IgD-negative memory B cell (primary cell): ENCODE data around the gene ZNF410. TPM values are rescaled to one million over a fixed set of nuclear protein-coding genes. Genes with fewer than 3 reads are reported as not detected.
"Not testable (repeated sequence)": the region's sequence is repeated elsewhere in the genome, so short reads cannot be mapped to it uniquely, and the experiment has no call there.

Experiments
- H3K27ac Mint-ChIP-seq, 3 donors: one replicate each; pipeline ENCODE4 v1.8.0; 2020 to 2022; ENCODE audit warnings: mild to moderate bottlenecking in 3 of 3, mixed read lengths in 3 of 3, moderate library complexity in 1 of 3
- H3K27me3 Mint-ChIP-seq: one replicate; pipeline ENCODE4 v1.8.0; 2021; ENCODE audit warnings: mixed read lengths
- H3K36me3 Mint-ChIP-seq: one replicate; pipeline ENCODE4 v1.8.0; 2020; ENCODE audit warnings: mild to moderate bottlenecking, mixed read lengths
- H3K4me1 Mint-ChIP-seq, 3 donors: one replicate each; pipeline ENCODE4 v1.8.0; 2020 to 2022; ENCODE audit warnings: mixed read lengths in 3 of 3, mild to moderate bottlenecking in 1 of 3
- H3K4me3 Mint-ChIP-seq, 4 donors: one replicate each; pipeline ENCODE4 v1.8.0; 2020 to 2022; ENCODE audit warnings: mild to moderate bottlenecking in 4 of 4, mixed read lengths in 4 of 4, moderate library complexity in 3 of 4
- H3K9me3 Mint-ChIP-seq, 3 donors: one replicate each; pipeline ENCODE4 v1.8.0; 2020 to 2021; ENCODE audit warnings: mixed read lengths in 3 of 3, mild to moderate bottlenecking in 1 of 3
- polyA plus RNA-seq: library from polyadenylated mRNA; unstranded; fragments of 300-500 nt; fragmentation: Illumina TruSeq; gene quantifications from one replicate; pipeline ENCODE4 v1.2.3, GENCODE V29; 2021

Gene ZNF410
- polyA plus RNA-seq, 1 donor from 2014 or later, result 65.3 TPM

- Mint-ChIP-seq H3K27ac (no peak overlapping the region), H3K36me3 (peaks cover 4% of the 10 kb centered on the region), H3K27me3 (no peaks in the 10 kb centered on the region)
Measured at GRCh38 chr14:73903028-73903427, 16.4 kb downstream of the ZNF410 start.

DNA sequence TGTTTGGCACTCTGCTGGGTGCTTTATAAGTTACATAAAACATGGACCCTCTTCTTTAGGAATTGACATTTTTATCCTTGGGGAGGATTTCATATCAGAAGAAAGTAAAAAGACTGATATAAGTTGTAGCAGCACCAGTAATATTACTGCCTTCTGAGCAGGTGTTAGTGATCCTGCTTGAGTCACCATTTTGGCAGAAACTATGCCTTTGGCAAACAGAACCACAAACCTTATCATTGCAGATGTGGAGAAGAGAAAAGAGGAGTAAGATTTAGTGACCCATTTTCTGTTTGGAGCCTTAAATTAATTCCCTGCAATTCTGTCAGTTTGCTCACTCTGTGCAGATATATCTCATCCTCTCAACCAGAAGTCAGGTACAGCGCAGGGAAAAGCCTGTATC is 23.0 kb downstream of the ZNF410 start:
- Mint-ChIP-seq H3K27me3 (no peaks in the 10 kb centered on the region), H3K36me3 (peaks cover 23% of the 10 kb centered on the region), H3K9me3 (peaks cover 0 to 5% (median 1%) of the 10 kb centered on the region in 3 donors), H3K4me3 (no peak overlapping the region), H3K27ac (peak overlapping the region in 1 of 3 donors; percentile 12), H3K4me1 (no peaks in the 10 kb centered on the region)

More at GRCh38 chr14:73903028-73903427, 16.4 kb downstream of the ZNF410 start:
- Mint-ChIP-seq H3K4me3 (no peak overlapping the region), H3K4me1 (no peaks in the 10 kb centered on the region), H3K9me3 (no peaks in the 10 kb centered on the region)

DNA sequence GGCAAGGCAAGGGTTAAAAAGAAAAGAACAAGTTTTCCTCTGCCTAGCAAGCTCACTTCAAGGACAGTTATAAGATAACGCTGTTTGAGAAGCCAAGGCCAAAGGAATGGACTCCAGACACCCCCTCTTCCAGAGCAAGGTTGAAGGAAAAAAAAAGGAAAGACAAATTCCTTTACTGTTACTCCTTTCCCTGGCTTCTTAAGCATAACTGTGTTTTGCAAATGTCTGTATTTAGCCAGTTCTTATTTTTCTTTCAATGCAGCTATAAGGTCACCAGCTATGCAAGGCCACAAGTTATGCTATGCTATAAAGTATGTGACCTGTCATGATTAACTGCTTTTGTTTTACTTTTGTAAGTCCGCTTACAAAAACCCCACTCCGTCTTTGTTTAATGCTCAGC is 26.6 kb downstream of the ZNF410 start:
- peaks cover 0 to 3% (median 0%) of the 10 kb centered on the region in 3 donors for H3K4me1 Mint-ChIP-seq
- H3K27ac Mint-ChIP-seq, result no peak overlapping the region
- peaks cover 0 to 5% (median 1%) of the 10 kb centered on the region in 3 donors for H3K9me3 Mint-ChIP-seq
- no peak overlapping the region for H3K4me3 Mint-ChIP-seq
- H3K36me3 Mint-ChIP-seq, result peaks cover 25% of the 10 kb centered on the region
- H3K27me3 Mint-ChIP-seq, result no peaks in the 10 kb centered on the region

GRCh38 chr14:73916324-73916723 is 29.7 kb downstream of the ZNF410 start:
- Mint-ChIP-seq H3K27me3 (no peaks in the 10 kb centered on the region), H3K27ac (no peak overlapping the region), H3K36me3 (peaks cover 22% of the 10 kb centered on the region), H3K4me1 (peaks cover 0 to 3% (median 0%) of the 10 kb centered on the region in 3 donors), H3K9me3 (peaks cover 0 to 1% (median under 1%) of the 10 kb centered on the region in 3 donors), H3K4me3 (no peak overlapping the region)

- not testable (repeated sequence) for H3K27me3 Mint-ChIP-seq, H3K4me1 Mint-ChIP-seq, H3K9me3 Mint-ChIP-seq, H3K4me3 Mint-ChIP-seq, H3K27ac Mint-ChIP-seq
- H3K36me3 Mint-ChIP-seq, result peaks cover 14% of the 10 kb centered on the region
Measured at GRCh38 chr14:73919457-73919856, 32.8 kb downstream of the ZNF410 start.

- Mint-ChIP-seq H3K27ac (no peak overlapping the region), H3K36me3 (peaks cover 11% of the 10 kb centered on the region), H3K27me3 (no peaks in the 10 kb centered on the region), H3K9me3 (no peaks in the 10 kb centered on the region), H3K4me3 (peak overlapping the region in 1 of 4 donors; percentile 60), H3K4me1 (peaks cover 0 to 1% (median 0%) of the 10 kb centered on the region in 3 donors)
Measured at GRCh38 chr14:73924337-73924736, 37.7 kb downstream of the ZNF410 start.

- no peaks in the 10 kb centered on the region for H3K4me1 Mint-ChIP-seq
- no peaks in the 10 kb centered on the region for H3K9me3 Mint-ChIP-seq
- H3K27me3 Mint-ChIP-seq, result no peaks in the 10 kb centered on the region
- peaks cover 2% of the 10 kb centered on the region for H3K36me3 Mint-ChIP-seq
- H3K4me3 Mint-ChIP-seq, result no peak overlapping the region
- no peak overlapping the region for H3K27ac Mint-ChIP-seq
Measured at GRCh38 chr14:73935666-73936065, 49.0 kb downstream of the ZNF410 start.

- Mint-ChIP-seq H3K4me1 (no peaks in the 10 kb centered on the region), H3K4me3 (no peak overlapping the region), H3K27ac (peak overlapping the region in 1 of 3 donors; percentile 27), H3K9me3 (no peaks in the 10 kb centered on the region), H3K36me3 (peaks cover 1% of the 10 kb centered on the region), H3K27me3 (no peaks in the 10 kb centered on the region)
Measured at GRCh38 chr14:73936548-73936947, 49.9 kb downstream of the ZNF410 start.

DNA sequence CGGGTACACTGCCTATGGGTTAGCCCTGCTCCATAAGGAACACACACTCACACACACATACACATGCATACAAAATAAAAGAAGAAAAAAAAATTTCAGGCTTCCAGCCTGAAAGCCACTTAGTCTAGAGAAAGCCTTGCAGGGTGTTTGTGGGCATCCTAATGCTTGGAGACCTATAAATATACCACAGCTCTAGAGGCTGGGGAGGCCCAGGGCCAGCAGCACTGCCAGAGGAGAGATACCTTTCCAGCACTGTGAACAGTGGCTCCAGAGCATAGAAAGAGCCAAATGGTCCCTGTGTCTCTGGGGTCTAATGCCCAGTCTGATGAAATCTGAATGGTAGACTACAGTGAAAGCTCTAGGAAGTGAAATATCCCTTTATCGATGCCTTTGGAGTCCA is 50.4 kb downstream of the ZNF410 start:
- H3K4me1 Mint-ChIP-seq, result no peaks in the 10 kb centered on the region
- no peaks in the 10 kb centered on the region for H3K9me3 Mint-ChIP-seq
- no peak overlapping the region for H3K4me3 Mint-ChIP-seq
- peak overlapping the region in 1 of 3 donors; percentile 63 for H3K27ac Mint-ChIP-seq
- H3K36me3 Mint-ChIP-seq, result no peaks in the 10 kb centered on the region
- H3K27me3 Mint-ChIP-seq, result no peaks in the 10 kb centered on the region

DNA sequence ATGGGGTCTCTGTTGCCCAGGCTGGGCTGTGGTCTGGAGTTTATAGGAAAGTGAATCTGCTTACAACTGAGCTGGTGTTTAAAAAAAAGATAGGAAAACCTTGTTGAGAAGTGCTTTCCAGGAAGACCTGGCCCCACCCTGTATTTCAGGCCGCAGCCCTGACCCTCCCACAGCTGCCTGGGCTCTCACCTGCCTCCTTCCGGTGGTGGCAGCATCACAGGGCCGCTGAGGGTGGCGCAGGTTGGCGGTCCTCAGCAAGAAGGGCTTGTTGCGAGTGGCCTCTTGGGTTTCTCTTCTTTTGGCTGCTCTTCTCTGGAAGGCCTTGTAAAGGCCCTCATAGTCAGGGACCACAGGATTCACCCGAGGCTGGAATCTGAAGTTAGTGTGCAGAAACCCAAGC is 55.5 kb downstream of the ZNF410 start:
- Mint-ChIP-seq H3K4me1 (no peaks in the 10 kb centered on the region), H3K27me3 (no peaks in the 10 kb centered on the region), H3K36me3 (no peaks in the 10 kb centered on the region), H3K9me3 (no peaks in the 10 kb centered on the region), H3K4me3 (no peak overlapping the region), H3K27ac (no peak overlapping the region)

DNA sequence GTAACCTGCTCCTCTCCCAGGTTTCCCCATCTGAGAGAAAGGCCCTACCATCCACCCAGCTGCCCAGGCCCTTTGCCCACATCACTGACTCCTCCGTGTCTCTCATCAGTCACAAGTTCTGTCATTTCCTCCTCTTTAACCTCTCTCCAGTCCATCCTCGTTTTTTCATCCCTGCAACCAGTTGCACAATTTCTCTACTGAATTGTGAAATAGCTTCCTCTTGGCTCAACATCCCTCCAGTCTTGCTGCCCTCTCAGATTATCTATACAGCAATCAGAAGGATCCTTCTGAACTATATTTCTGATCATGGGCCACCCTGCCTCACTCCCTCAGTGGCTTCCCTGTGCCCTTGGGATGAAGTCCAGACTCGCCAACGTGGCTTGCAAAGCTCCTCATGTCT is 56.4 kb downstream of the ZNF410 start:
- no peak overlapping the region for H3K27ac Mint-ChIP-seq
- no peak overlapping the region for H3K4me3 Mint-ChIP-seq
- H3K36me3 Mint-ChIP-seq, result no peaks in the 10 kb centered on the region
- no peaks in the 10 kb centered on the region for H3K27me3 Mint-ChIP-seq
- H3K4me1 Mint-ChIP-seq, result peaks cover 2 to 5% (median 3%) of the 10 kb centered on the region in 3 donors
- no peaks in the 10 kb centered on the region for H3K9me3 Mint-ChIP-seq

DNA sequence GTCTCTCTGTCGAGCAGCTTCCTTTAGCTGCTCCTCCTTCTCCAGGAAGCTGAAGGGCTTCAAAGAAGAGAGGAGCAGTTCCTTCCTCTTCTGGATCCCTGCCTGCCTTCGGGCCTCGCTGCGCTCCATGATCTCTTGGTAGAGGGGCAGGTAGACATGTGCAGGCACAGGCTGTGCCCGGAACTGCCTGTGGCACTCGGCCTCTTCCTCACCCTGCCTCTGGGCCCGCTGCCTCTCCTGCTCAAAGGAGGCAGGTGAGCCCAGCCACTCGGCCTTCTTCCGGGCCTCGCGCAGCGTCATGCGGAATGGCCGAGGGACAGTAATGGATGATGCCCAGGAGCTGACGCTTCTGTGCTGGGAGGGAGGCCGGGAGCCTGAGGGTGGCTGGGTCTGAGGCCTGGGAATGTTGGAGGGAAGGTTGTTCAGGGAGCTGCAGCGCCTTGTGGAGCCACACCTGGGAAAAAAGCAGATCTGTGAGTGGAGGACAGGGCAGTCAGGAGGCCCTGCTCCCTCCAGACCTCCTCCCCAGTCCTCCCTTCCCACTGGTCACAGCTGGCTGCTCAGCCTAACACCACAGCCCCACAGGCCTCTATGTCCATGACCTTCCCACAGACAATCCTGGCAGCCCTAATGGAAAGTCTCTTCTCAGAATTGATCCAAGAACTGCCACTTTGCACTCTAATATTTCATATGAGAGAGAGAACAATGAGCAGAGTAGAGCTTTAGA is 57.9 kb downstream of the ZNF410 start:
- H3K36me3 Mint-ChIP-seq, result no peaks in the 10 kb centered on the region
- no peaks in the 10 kb centered on the region for H3K27me3 Mint-ChIP-seq
- peaks cover 3 to 8% (median 4%) of the 10 kb centered on the region in 3 donors for H3K4me1 Mint-ChIP-seq
- no peak overlapping the region for H3K27ac Mint-ChIP-seq
- no peaks in the 10 kb centered on the region for H3K9me3 Mint-ChIP-seq
- H3K4me3 Mint-ChIP-seq, result no peak overlapping the region

GRCh38 chr14:73945159-73945670 is 58.6 kb downstream of the ZNF410 start:
- H3K4me3 Mint-ChIP-seq, result no peak overlapping the region
- H3K9me3 Mint-ChIP-seq, result no peaks in the 10 kb centered on the region
- H3K36me3 Mint-ChIP-seq, result no peaks in the 10 kb centered on the region
- H3K27ac Mint-ChIP-seq, result no peak overlapping the region
- peaks cover 6 to 14% (median 8%) of the 10 kb centered on the region in 3 donors for H3K4me1 Mint-ChIP-seq
- H3K27me3 Mint-ChIP-seq, result no peaks in the 10 kb centered on the region

- Mint-ChIP-seq H3K4me1 (peaks cover 17 to 26% (median 19%) of the 10 kb centered on the region in 3 donors), H3K9me3 (no peaks in the 10 kb centered on the region), H3K27ac (peak within 1 kb of the TSS; percentile 96 to 99 (median 98)), H3K27me3 (no peaks in the 10 kb centered on the region), H3K4me3 (peak within 1 kb of the TSS; percentile 96 to 99 (median 98)), H3K36me3 (no peaks in the 10 kb centered on the region)
Measured at GRCh38 chr14:73949752-73950734, 63.4 kb downstream of the ZNF410 start, which contains the start of the genes COQ6 and FAM161B. COQ6 (plus strand) TSS chr14:73950302; CDS start chr14:73950333, 31 bp downstream. FAM161B (minus strand) TSS chr14:73950094; CDS start chr14:73950026, 68 bp downstream.

DNA sequence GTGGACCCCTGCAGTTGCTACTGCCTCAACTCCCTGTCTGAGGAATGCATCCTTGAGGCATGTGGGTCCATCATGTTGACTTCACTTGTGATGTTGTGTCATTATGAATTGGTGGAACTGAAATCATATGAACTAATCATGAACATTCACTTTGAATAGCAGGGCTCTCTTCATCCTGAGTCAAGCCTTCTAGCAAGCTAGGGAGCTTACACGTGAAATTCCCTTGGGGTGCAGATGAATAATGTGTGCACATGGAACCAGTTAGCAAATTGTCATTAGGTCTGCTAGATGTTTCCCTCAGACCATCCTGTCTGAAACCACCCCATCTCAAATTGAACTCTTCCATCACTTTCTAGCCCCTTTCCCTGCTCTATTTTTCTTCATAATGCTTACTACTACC is 67.1 kb downstream of the ZNF410 start:
- no peaks in the 10 kb centered on the region for H3K27me3 Mint-ChIP-seq
- no peak overlapping the region for H3K27ac Mint-ChIP-seq
- peak overlapping the region in 1 of 4 donors; percentile 13 for H3K4me3 Mint-ChIP-seq
- no peaks in the 10 kb centered on the region for H3K9me3 Mint-ChIP-seq
- no peaks in the 10 kb centered on the region for H3K36me3 Mint-ChIP-seq
- peaks cover 13 to 18% (median 16%) of the 10 kb centered on the region in 3 donors for H3K4me1 Mint-ChIP-seq
